AG10803 (cell line): ENCODE data around the gene RDH5.

Experiments used
- DNase-seq: peaks from one replicate; pipeline ENCODE4 v3.0.0; 2010; ENCODE audit warnings: low read depth
- H3K4me3 ChIP-seq: 2 replicates; pipeline ENCODE4 v1.5.1; 2011; ENCODE audit warnings: mild to moderate bottlenecking, low read length, control low read depth
- CTCF ChIP-seq: conservative IDR thresholded peaks from 2 replicates; pipeline ENCODE4 v1.5.1; 2011; ENCODE audit warnings: mild to moderate bottlenecking, low read length, control low read depth, inconsistent platforms

Gene RDH5

GRCh38 chr12:55713721-55714120 lies 6.5 kb upstream of the RDH5 start:
- TF ChIP-seq CTCF: no peak
- no peak overlapping the region for H3K4me3 ChIP-seq
- DNase-seq: peak; percentile 90

GRCh38 chr12:55715169-55715764 lies 4.9 kb upstream of the RDH5 start:
- no peak for TF ChIP-seq CTCF
- no peak for DNase-seq

GRCh38 chr12:55715833-55716581 lies 4.2 kb upstream of the RDH5 start, which contains the start of gene BLOC1S1:
TSS of gene BLOC1S1 (plus strand) at chr12:55716046. CDS start at chr12:55716052, 6 bp downstream.
- peak; percentile 93 for DNase-seq
- H3K4me3 ChIP-seq: peak within 1 kb of the TSS; percentile 88
- TF ChIP-seq CTCF: no peak

More at GRCh38 chr12:55715169-55715764, 4.9 kb upstream of the RDH5 start:
- H3K4me3 ChIP-seq: peak overlapping the region; percentile 88

- no peak for DNase-seq
- H3K4me3 ChIP-seq: peak overlapping the region; percentile 88
- no peak for TF ChIP-seq CTCF
These were observed 3.6 kb upstream of the RDH5 start for GRCh38 chr12:55716582-55716957.

GRCh38 chr12:55717011-55718007 lies 2.9 kb upstream of the RDH5 start:
- no peak for TF ChIP-seq CTCF
- peak overlapping the region; percentile 88 for H3K4me3 ChIP-seq
- DNase-seq: no peak

GRCh38 chr12:55718015-55718414 lies 2.2 kb upstream of the RDH5 start:
- H3K4me3 ChIP-seq: no peak overlapping the region
- DNase-seq: no peak
- no peak for TF ChIP-seq CTCF
